ENCODE measurements around the gene MS4A6A.

GRCh38 chr11:60159868-60160267 lies 23.0 kb downstream of the MS4A6A start:
- no peak for TF ChIP-seq POLR2AphosphoS5 (IDR thresholded peaks at IDR 0.05)
- TF ChIP-seq, protein P1, sequence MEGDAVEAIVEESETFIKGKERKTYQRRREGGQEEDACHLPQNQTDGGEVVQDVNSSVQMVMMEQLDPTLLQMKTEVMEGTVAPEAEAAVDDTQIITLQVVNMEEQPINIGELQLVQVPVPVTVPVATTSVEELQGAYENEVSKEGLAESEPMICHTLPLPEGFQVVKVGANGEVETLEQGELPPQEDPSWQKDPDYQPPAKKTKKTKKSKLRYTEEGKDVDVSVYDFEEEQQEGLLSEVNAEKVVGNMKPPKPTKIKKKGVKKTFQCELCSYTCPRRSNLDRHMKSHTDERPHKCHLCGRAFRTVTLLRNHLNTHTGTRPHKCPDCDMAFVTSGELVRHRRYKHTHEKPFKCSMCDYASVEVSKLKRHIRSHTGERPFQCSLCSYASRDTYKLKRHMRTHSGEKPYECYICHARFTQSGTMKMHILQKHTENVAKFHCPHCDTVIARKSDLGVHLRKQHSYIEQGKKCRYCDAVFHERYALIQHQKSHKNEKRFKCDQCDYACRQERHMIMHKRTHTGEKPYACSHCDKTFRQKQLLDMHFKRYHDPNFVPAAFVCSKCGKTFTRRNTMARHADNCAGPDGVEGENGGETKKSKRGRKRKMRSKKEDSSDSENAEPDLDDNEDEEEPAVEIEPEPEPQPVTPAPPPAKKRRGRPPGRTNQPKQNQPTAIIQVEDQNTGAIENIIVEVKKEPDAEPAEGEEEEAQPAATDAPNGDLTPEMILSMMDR (IDR thresholded peaks at IDR 0.05) = no peak
